CD4-positive, alpha-beta T cell treated with Interferon gamma for 1 hour (primary cell): ENCODE results near the gene GPSM3.
"Not testable (repeated sequence)": the region's sequence is repeated elsewhere in the genome, so short reads cannot be mapped to it uniquely, and the experiment has no call there.

Experiments
- DNase-seq: peaks from one replicate; pipeline ENCODE4 v3.0.0-alpha.2; 2020

Gene GPSM3

GRCh38 chr6:32186151-32186840 lies 6.1 kb downstream of the GPSM3 start:
- not testable (repeated sequence) for DNase-seq

- DNase-seq, result peak; percentile 54
These were observed 6.7 kb downstream of the GPSM3 start for GRCh38 chr6:32185681-32186131.

GRCh38 chr6:32184084-32184640 lies 8.3 kb downstream of the GPSM3 start, which contains the start of gene AGER:
TSS of gene AGER (minus strand) at chr6:32184253. CDS start at chr6:32184222, 31 bp downstream.
- DNase-seq, result no peak

GRCh38 chr6:32183483-32184083 lies 8.9 kb downstream of the GPSM3 start:
- no peak for DNase-seq

- no peak for DNase-seq
These were observed 9.4 kb downstream of the GPSM3 start for GRCh38 chr6:32183030-32183429.

GRCh38 chr6:32182555-32182981 lies 9.9 kb downstream of the GPSM3 start:
- DNase-seq, result no peak

- DNase-seq, result no peak
These were observed 10.4 kb downstream of the GPSM3 start for GRCh38 chr6:32181915-32182529.

- DNase-seq, result no peak
These were observed 11.2 kb downstream of the GPSM3 start for GRCh38 chr6:32181148-32181702.

GRCh38 chr6:32179766-32180405 lies 12.6 kb downstream of the GPSM3 start:
- DNase-seq, result no peak

- DNase-seq, result no peak
These were observed 13.6 kb downstream of the GPSM3 start for GRCh38 chr6:32178547-32179440.

GRCh38 chr6:32177788-32178546 lies 14.5 kb downstream of the GPSM3 start, which contains the start of gene RNF5:
TSS of gene RNF5 (plus strand) at chr6:32178405. CDS start at chr6:32178512, 107 bp downstream.
- DNase-seq, result peak; percentile 98

GRCh38 chr6:32177183-32177787 lies 15.2 kb downstream of the GPSM3 start:
- no peak for DNase-seq

- no peak for DNase-seq
These were observed 15.8 kb downstream of the GPSM3 start for GRCh38 chr6:32176476-32177182.

GRCh38 chr6:32175711-32176475 lies 16.6 kb downstream of the GPSM3 start, which contains the start of gene AGPAT1:
TSS of gene AGPAT1 (minus strand) at chr6:32176084. CDS start at chr6:32171496, 4,588 bp downstream.
- DNase-seq, result peak; percentile 95

- no peak for DNase-seq
These were observed 17.1 kb downstream of the GPSM3 start for GRCh38 chr6:32175322-32175710.

- DNase-seq, result no peak
These were observed 18.0 kb downstream of the GPSM3 start for GRCh38 chr6:32174416-32174815.

GRCh38 chr6:32173051-32173727 lies 19.3 kb downstream of the GPSM3 start:
- DNase-seq, result no peak

GRCh38 chr6:32171234-32171633 lies 21.2 kb downstream of the GPSM3 start:
- DNase-seq, result no peak
